Hematopoietic multipotent progenitor cell treated with erythropoietin and hydrocortisone succinate and interleukin-3 and kit ligand, for 8 days (in vitro differentiated cells): ENCODE measurements around the gene PRDM1.

Experiments used
- DNase-seq: peaks from one replicate; pipeline ENCODE4 v3.0.0-alpha.2; 2015

The PRDM1 gene

GRCh38 chr6:106085984-106086813, at the start of gene PRDM1:
PRDM1 (plus strand) TSS chr6:106086336; CDS start chr6:106086554, 218 bp downstream.
- peak; percentile 68 for DNase-seq

GRCh38 chr6:106037060-106037459, 49.1 kb upstream of the PRDM1 start:
- no peak for DNase-seq

- no peak for DNase-seq
Measured at GRCh38 chr6:106039897-106040592, 46.1 kb upstream of the PRDM1 start.

GRCh38 chr6:106044151-106044550, 42.0 kb upstream of the PRDM1 start:
- no peak for DNase-seq

- DNase-seq: no peak
Measured at GRCh38 chr6:106045077-106045476, 41.1 kb upstream of the PRDM1 start.

- no peak for DNase-seq
Measured at GRCh38 chr6:106046116-106046853, 39.9 kb upstream of the PRDM1 start.

GRCh38 chr6:106046854-106047200, 39.3 kb upstream of the PRDM1 start:
- DNase-seq: no peak

- DNase-seq: no peak
Measured at GRCh38 chr6:106048336-106048735, 37.8 kb upstream of the PRDM1 start.

GRCh38 chr6:106050538-106050937, 35.6 kb upstream of the PRDM1 start:
- no peak for DNase-seq

GRCh38 chr6:106051226-106051625, 34.9 kb upstream of the PRDM1 start:
- DNase-seq: no peak

GRCh38 chr6:106053484-106054205, 32.5 kb upstream of the PRDM1 start:
- no peak for DNase-seq

- DNase-seq: no peak
Measured at GRCh38 chr6:106055489-106055888, 30.6 kb upstream of the PRDM1 start.

GRCh38 chr6:106056060-106056745, 29.9 kb upstream of the PRDM1 start:
- no peak for DNase-seq

GRCh38 chr6:106056746-106057390, 29.3 kb upstream of the PRDM1 start:
- no peak for DNase-seq

- no peak for DNase-seq
Measured at GRCh38 chr6:106059331-106059730, 26.8 kb upstream of the PRDM1 start.

- DNase-seq: no peak
Measured at GRCh38 chr6:106060167-106060566, 26.0 kb upstream of the PRDM1 start.

- no peak for DNase-seq
Measured at GRCh38 chr6:106063448-106063850, 22.7 kb upstream of the PRDM1 start.

- DNase-seq: no peak
Measured at GRCh38 chr6:106064142-106064541, 22.0 kb upstream of the PRDM1 start.

GRCh38 chr6:106064756-106065155, 21.4 kb upstream of the PRDM1 start:
- DNase-seq: no peak

GRCh38 chr6:106066989-106067388, 19.1 kb upstream of the PRDM1 start:
- DNase-seq: no peak

GRCh38 chr6:106069478-106069877, 16.7 kb upstream of the PRDM1 start:
- no peak for DNase-seq

- no peak for DNase-seq
Measured at GRCh38 chr6:106070636-106071035, 15.5 kb upstream of the PRDM1 start.
